Measurements from ENCODE around the gene NAALADL1.

Gene NAALADL1

DNA sequence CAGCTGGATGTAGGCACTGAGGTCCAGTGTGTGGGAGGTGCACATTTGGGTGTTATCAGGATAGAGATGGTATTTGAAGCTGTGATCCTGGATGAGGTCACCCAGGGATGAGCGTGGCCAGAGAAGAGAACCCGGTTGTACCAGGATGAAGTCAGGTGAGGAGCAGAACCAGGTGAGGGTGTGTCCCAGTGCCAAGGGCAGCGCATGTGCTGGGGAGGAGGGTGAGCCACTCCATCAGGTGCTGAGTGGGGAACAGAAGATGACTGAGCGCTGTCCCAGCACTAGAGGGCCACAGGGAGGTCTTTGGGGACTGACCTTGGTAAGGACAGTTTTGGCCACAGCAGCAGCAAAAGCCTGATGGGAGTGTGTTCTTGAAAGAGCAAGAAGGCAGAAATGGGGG, 41.6 kb downstream of the NAALADL1 start:
- H3K27ac ChIP-seq, result no peak overlapping the region
- in situ Hi-C loops (cut with HindIII; ENCODE audit: low pct_ligation_motif_present, low sequenced_read_pairs), result no loop called here
- no peak for DNase-seq

DNA sequence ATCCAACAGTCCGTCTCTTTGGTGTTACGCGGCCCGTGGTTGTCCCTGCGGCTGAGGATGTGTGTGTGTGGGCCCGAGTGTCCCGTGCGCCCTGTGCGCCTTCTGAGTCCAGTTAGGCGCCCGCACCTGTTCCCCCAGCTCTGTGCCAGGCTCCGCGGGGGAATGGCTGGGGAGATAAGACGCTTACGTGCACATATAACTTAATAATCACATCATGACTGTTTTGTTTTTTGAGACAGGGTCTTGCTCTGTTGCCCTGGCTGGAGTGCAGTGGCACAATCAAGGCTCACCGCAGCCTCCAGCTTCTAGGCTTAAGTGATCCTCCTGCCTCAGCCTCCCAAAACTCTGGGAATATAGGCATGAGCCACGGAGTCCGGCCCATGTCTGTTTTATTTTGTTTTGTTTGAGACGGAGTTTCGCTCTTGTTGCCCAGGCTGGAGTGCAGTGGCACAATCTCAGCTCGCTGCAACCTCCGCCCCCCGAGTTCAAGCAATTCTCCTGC, 43.6 kb downstream of the NAALADL1 start:
- DNase-seq, result no peak
- no peaks in the 10 kb centered on the region for H3K36me3 ChIP-seq (replicated peaks)

More for the DNA sequence above, 41.6 kb downstream of the NAALADL1 start:
- TF ChIP-seq, protein P1, sequence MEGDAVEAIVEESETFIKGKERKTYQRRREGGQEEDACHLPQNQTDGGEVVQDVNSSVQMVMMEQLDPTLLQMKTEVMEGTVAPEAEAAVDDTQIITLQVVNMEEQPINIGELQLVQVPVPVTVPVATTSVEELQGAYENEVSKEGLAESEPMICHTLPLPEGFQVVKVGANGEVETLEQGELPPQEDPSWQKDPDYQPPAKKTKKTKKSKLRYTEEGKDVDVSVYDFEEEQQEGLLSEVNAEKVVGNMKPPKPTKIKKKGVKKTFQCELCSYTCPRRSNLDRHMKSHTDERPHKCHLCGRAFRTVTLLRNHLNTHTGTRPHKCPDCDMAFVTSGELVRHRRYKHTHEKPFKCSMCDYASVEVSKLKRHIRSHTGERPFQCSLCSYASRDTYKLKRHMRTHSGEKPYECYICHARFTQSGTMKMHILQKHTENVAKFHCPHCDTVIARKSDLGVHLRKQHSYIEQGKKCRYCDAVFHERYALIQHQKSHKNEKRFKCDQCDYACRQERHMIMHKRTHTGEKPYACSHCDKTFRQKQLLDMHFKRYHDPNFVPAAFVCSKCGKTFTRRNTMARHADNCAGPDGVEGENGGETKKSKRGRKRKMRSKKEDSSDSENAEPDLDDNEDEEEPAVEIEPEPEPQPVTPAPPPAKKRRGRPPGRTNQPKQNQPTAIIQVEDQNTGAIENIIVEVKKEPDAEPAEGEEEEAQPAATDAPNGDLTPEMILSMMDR (IDR thresholded peaks at IDR 0.05; ENCODE audit: low read depth, low read length, missing control alignments), result no peak
- no peaks in the 10 kb centered on the region for H3K27me3 ChIP-seq (replicated peaks)
- H3K4me3 ChIP-seq (ENCODE audit: low read depth, low read length), result no peak overlapping the region
- H3K36me3 ChIP-seq (replicated peaks), result no peaks in the 10 kb centered on the region

DNA sequence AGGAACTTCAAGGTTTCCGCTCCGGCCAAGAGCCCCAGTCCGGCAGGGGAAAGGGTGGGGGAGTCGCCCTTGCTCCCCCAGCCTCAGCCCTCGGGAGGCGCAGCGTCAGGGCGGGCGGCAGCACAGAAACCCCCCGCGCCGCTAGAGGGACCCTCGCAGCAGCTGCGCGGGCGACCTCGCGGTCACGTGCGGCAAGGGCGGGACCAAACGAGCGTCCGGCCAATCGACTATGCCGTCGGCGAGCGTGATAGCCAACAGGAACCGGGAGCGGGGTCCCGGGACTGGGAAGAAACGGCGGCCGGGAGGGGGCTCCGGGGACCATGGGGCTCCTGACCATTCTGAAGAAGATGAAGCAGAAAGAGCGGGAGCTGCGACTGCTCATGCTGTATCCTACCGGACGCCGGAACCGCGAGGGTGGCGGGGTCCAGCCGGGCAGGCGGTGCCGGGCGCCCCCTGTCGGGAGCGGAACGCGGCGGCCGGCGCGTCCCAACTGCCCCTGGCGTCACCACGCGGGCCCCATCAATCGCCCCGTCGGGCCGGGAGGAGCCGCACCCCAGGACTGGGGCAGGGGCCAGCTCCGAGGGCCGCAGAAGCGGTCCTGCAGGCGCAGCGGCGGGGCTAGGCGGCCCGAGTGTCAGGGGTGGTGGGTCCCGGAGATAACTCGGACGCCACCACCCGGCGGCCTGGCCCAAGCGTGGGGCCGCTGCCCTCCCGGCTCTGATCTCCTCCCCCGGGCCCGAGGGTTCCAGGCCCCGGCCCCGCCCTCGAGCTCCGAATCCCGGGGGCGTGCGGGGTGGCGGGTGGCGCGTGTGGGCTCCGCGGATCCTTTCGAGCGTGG, 44.2 kb downstream of the NAALADL1 start, which contains the start of gene ARL2:
Gene ARL2, plus strand, starts transcription at position 273 of the 838 bp plus-strand sequence. Its CDS starts 48 bp downstream, at position 321.
- TF ChIP-seq, protein P1 (IDR thresholded peaks at IDR 0.05; ENCODE audit: low read depth, low read length, missing control alignments), result peak; percentile 49
- Histone ChIP-seq H3K27ac (peak within 1 kb of the TSS; percentile 81), H3K4me3 (ENCODE audit: low read depth, low read length) (peak within 1 kb of the TSS; percentile 74), H3K27me3 (replicated peaks) (no peaks in the 10 kb centered on the region), H3K36me3 (replicated peaks) (no peaks in the 10 kb centered on the region)
- in situ Hi-C loops (cut with HindIII; ENCODE audit: low pct_ligation_motif_present, low sequenced_read_pairs), result no loop called here
- DNase-seq, result peak; percentile 79

More for the DNA sequence above, 43.6 kb downstream of the NAALADL1 start:
- Histone ChIP-seq H3K27ac (peak overlapping the region; percentile 81), H3K27me3 (replicated peaks) (no peaks in the 10 kb centered on the region), H3K4me3 (ENCODE audit: low read depth, low read length) (peak overlapping the region; percentile 74)
- TF ChIP-seq, protein P1 (IDR thresholded peaks at IDR 0.05; ENCODE audit: low read depth, low read length, missing control alignments), result no peak
- in situ Hi-C loops (cut with HindIII; ENCODE audit: low pct_ligation_motif_present, low sequenced_read_pairs), result no loop called here

DNA sequence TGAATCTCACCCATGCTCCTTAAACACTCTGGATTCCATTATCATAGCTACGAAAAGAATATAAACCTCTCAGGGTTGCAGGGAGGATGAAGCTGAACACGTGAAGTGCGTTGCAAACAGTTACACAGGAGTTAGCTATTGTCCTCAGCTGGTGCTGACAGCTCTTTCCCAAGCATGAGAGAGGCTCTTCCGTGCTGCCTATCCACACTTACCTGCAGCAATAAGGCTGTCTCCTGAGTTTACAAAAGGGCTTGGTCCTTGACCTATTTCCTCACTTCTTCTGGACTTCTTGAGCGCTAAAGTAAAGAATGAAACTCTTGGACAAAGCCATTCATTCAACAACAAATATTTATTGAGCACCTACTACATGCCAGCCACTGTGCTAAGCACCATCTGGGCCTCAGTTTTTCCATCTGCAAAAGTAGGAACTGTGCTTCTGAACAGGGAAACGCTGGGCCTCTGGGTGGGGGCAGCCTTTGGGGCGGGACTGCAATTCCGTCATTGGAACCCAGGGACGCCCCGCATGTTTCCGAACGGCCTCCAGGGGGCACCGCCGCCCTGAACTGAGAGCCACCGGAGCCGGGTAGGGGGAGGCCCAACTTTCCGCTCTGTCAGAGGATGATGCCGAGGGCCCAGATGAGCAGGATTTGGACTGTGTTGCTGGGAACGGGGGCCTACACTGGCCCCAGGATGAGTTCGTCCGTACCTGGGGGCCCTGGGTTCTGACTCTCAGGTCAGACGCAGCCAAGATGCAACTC, 45.0 kb downstream of the NAALADL1 start:
- Histone ChIP-seq H3K4me3 (ENCODE audit: low read depth, low read length) (peak overlapping the region; percentile 74), H3K27me3 (replicated peaks) (no peaks in the 10 kb centered on the region), H3K27ac (peak overlapping the region; percentile 81), H3K36me3 (replicated peaks) (no peaks in the 10 kb centered on the region)
- in situ Hi-C loops (cut with HindIII; ENCODE audit: low pct_ligation_motif_present, low sequenced_read_pairs), result no loop called here
- peak; percentile 83 for DNase-seq
- TF ChIP-seq, protein P1 (IDR thresholded peaks at IDR 0.05; ENCODE audit: low read depth, low read length, missing control alignments), result peak; percentile 87

DNA sequence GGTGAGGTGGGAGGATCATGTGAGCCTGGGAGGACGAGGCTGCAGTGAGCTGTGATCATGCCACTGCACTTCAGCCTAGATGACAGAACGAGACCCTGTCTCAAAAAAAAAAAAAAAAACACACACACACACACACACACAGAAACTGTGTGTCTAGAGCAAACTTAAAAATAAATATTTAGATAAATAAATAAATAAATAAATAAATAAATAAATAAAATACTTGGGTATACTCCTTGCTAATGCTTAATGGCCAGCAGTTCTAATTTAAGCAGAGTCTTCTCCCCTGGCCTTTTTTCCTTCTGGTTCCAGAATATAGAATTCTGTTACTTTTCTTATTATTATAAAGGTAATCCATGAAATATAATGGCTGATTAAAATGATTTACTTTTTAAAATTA, 49.5 kb downstream of the NAALADL1 start:
- Histone ChIP-seq H3K27me3 (replicated peaks) (no peaks in the 10 kb centered on the region), H3K36me3 (replicated peaks) (no peaks in the 10 kb centered on the region), H3K4me3 (ENCODE audit: low read depth, low read length) (no peak overlapping the region), H3K27ac (no peak overlapping the region)
- TF ChIP-seq, protein P1 (IDR thresholded peaks at IDR 0.05; ENCODE audit: low read depth, low read length, missing control alignments), result no peak
- no peak for DNase-seq
- in situ Hi-C loops (cut with HindIII; ENCODE audit: low pct_ligation_motif_present, low sequenced_read_pairs), result no loop called here

All from brain microvascular endothelial cell (primary cell).